GM10266 (cell line): ENCODE data around the gene PRND.
"Not testable (repeated sequence)": the region's sequence is repeated elsewhere in the genome, so short reads cannot be mapped to it uniquely, and the experiment has no call there.

Source experiments
- DNase-seq: peaks from one replicate; pipeline ENCODE4 v3.0.0; 2012; ENCODE audit errors: extremely low spot score
- CTCF ChIP-seq: IDR thresholded peaks from 2 replicates; pipeline ENCODE4 v1.5.1; 2012; ENCODE audit warnings: mild to moderate bottlenecking, low read depth; ENCODE audit not compliant: control insufficient read depth, insufficient read depth; ENCODE audit errors: missing control alignments

The PRND gene

GRCh38 chr20:4770026-4770425 is 48.3 kb downstream of the PRND start:
- DNase-seq: no peak
- no peak for TF ChIP-seq CTCF

GRCh38 chr20:4771004-4771403 is 49.3 kb downstream of the PRND start:
- TF ChIP-seq CTCF: no peak
- no peak for DNase-seq

- no peak for TF ChIP-seq CTCF
- DNase-seq: no peak
These were observed 50.4 kb downstream of the PRND start for GRCh38 chr20:4772132-4772531.

GRCh38 chr20:4773014-4773413 is 51.3 kb downstream of the PRND start:
- not testable (repeated sequence) for DNase-seq

GRCh38 chr20:4773736-4774135 is 52.0 kb downstream of the PRND start:
- no peak for TF ChIP-seq CTCF
- no peak for DNase-seq

- no peak for DNase-seq
- TF ChIP-seq CTCF: no peak
These were observed 52.5 kb downstream of the PRND start for GRCh38 chr20:4774207-4774606.

GRCh38 chr20:4775322-4776078 is 53.8 kb downstream of the PRND start:
- TF ChIP-seq CTCF: no peak
- DNase-seq: no peak
